Amniotic stem cell (primary cell): ENCODE measurements around the gene RAPGEF4.

Experiments used
- DNase-seq: peaks from one replicate; lab custom pipeline; 2025; lab: John Stamatoyannopoulos, UW

The RAPGEF4 gene

GRCh38 chr2:172861656-172862476 is 126.2 kb downstream of the RAPGEF4 start:
- DNase-seq, result no peak

- no peak for DNase-seq
These were observed 127.7 kb downstream of the RAPGEF4 start for GRCh38 chr2:172863341-172863740.

GRCh38 chr2:172864182-172864581 is 128.5 kb downstream of the RAPGEF4 start:
- no peak for DNase-seq

GRCh38 chr2:172865422-172865821 is 129.8 kb downstream of the RAPGEF4 start:
- DNase-seq, result no peak

GRCh38 chr2:172869861-172870260 is 134.2 kb downstream of the RAPGEF4 start:
- no peak for DNase-seq

GRCh38 chr2:172870396-172870795 is 134.8 kb downstream of the RAPGEF4 start:
- DNase-seq, result no peak

GRCh38 chr2:172877826-172878225 is 142.2 kb downstream of the RAPGEF4 start:
- DNase-seq, result no peak

- DNase-seq, result no peak
These were observed 142.6 kb downstream of the RAPGEF4 start for GRCh38 chr2:172878260-172878659.

- DNase-seq, result no peak
These were observed 148.7 kb downstream of the RAPGEF4 start for GRCh38 chr2:172884336-172884735.

- no peak for DNase-seq
These were observed 150.4 kb downstream of the RAPGEF4 start for GRCh38 chr2:172885996-172886395.

- no peak for DNase-seq
These were observed 151.6 kb downstream of the RAPGEF4 start for GRCh38 chr2:172887280-172887679.

- no peak for DNase-seq
These were observed 153.3 kb downstream of the RAPGEF4 start for GRCh38 chr2:172888714-172889669.

GRCh38 chr2:172889768-172890430 is 154.3 kb downstream of the RAPGEF4 start:
- no peak for DNase-seq

GRCh38 chr2:172893111-172893510 is 157.5 kb downstream of the RAPGEF4 start:
- no peak for DNase-seq

- no peak for DNase-seq
These were observed 158.0 kb downstream of the RAPGEF4 start for GRCh38 chr2:172893671-172894070.

GRCh38 chr2:172894689-172895387 is 159.2 kb downstream of the RAPGEF4 start:
- no peak for DNase-seq

GRCh38 chr2:172896661-172897081 is 161.0 kb downstream of the RAPGEF4 start:
- DNase-seq, result no peak

GRCh38 chr2:172900871-172901270 is 165.2 kb downstream of the RAPGEF4 start:
- no peak for DNase-seq

- DNase-seq, result no peak
These were observed 166.3 kb downstream of the RAPGEF4 start for GRCh38 chr2:172901913-172902312.

GRCh38 chr2:172904236-172904635 is 168.6 kb downstream of the RAPGEF4 start:
- no peak for DNase-seq

GRCh38 chr2:172905937-172906811 is 170.5 kb downstream of the RAPGEF4 start:
- no peak for DNase-seq
